ENCODE data around the gene NOX3. TPM values are rescaled to one million over a fixed set of nuclear protein-coding genes. Genes with fewer than 3 reads are reported as not detected.

The NOX3 gene
- total RNA-seq, 2 donors from 2014 or later = not detected

GRCh38 chr6:155439376-155439775 is 16.3 kb downstream of the NOX3 start:
- Mint-ChIP-seq H3K9me3 (no peaks in the 10 kb centered on the region), H3K4me1 (ENCODE audit: low read depth) (peaks cover 10% of the 10 kb centered on the region), H3K27ac (no peak overlapping the region), H3K36me3 (ENCODE audit: insufficient read depth in 2 of 2) (no peaks in the 10 kb centered on the region), H3K27me3 (ENCODE audit: low read depth) (no peaks in the 10 kb centered on the region), H3K4me3 (no peak overlapping the region)
- ATAC-seq (replicated peaks in 1 of 2) (no peak), DNase-seq (no peak)

GRCh38 chr6:155436981-155437749 is 18.5 kb downstream of the NOX3 start:
- Mint-ChIP-seq H3K27ac (no peak overlapping the region), H3K27me3 (ENCODE audit: low read depth) (no peaks in the 10 kb centered on the region), H3K36me3 (ENCODE audit: insufficient read depth in 2 of 2) (no peaks in the 10 kb centered on the region), H3K4me3 (no peak overlapping the region), H3K4me1 (ENCODE audit: low read depth) (peaks cover 10% of the 10 kb centered on the region), H3K9me3 (peaks cover 0 to 3% of the 10 kb centered on the region in 2 donors)
- ATAC-seq (replicated peaks in 1 of 2) (no peak), DNase-seq (no peak)

- Mint-ChIP-seq H3K4me1 (ENCODE audit: low read depth) (peaks cover 11% of the 10 kb centered on the region), H3K27ac (no peak overlapping the region), H3K9me3 (peaks cover 0 to 3% of the 10 kb centered on the region in 2 donors), H3K27me3 (ENCODE audit: low read depth) (no peaks in the 10 kb centered on the region), H3K36me3 (ENCODE audit: insufficient read depth in 2 of 2) (no peaks in the 10 kb centered on the region), H3K4me3 (no peak overlapping the region)
- DNase-seq (no peak), ATAC-seq (replicated peaks in 1 of 2) (no peak)
These were observed 20.7 kb downstream of the NOX3 start for GRCh38 chr6:155434829-155435423.

GRCh38 chr6:155434096-155434495 is 21.5 kb downstream of the NOX3 start:
- Mint-ChIP-seq H3K4me1 (ENCODE audit: low read depth) (peaks cover 11% of the 10 kb centered on the region), H3K27me3 (ENCODE audit: low read depth) (no peaks in the 10 kb centered on the region), H3K36me3 (ENCODE audit: insufficient read depth in 2 of 2) (no peaks in the 10 kb centered on the region), H3K4me3 (no peak overlapping the region), H3K27ac (no peak overlapping the region), H3K9me3 (peaks cover 0 to 3% of the 10 kb centered on the region in 2 donors)
- ATAC-seq (replicated peaks in 1 of 2) = no peak
- DNase-seq = no peak

- H3K4me3 Mint-ChIP-seq = no peak overlapping the region
- DNase-seq (no peak), ATAC-seq (replicated peaks in 1 of 2) (peak; percentile 51 to 81)
- H3K27me3 Mint-ChIP-seq (ENCODE audit: low read depth) = no peaks in the 10 kb centered on the region
- peaks cover 0 to 3% of the 10 kb centered on the region in 2 donors for H3K9me3 Mint-ChIP-seq
- H3K36me3 Mint-ChIP-seq (ENCODE audit: insufficient read depth in 2 of 2) = no peaks in the 10 kb centered on the region
- H3K27ac Mint-ChIP-seq = peak overlapping the region; percentile 6
- peaks cover 11% of the 10 kb centered on the region for H3K4me1 Mint-ChIP-seq (ENCODE audit: low read depth)
These were observed 23.3 kb downstream of the NOX3 start for GRCh38 chr6:155432293-155432692.

GRCh38 chr6:155429321-155429893 is 26.2 kb downstream of the NOX3 start:
- H3K4me1 Mint-ChIP-seq (ENCODE audit: low read depth) = peaks cover 12% of the 10 kb centered on the region
- peaks cover 0 to 3% of the 10 kb centered on the region in 2 donors for H3K9me3 Mint-ChIP-seq
- ATAC-seq (replicated peaks in 1 of 2) (no peak), DNase-seq (no peak)
- no peak overlapping the region for H3K27ac Mint-ChIP-seq
- no peaks in the 10 kb centered on the region for H3K36me3 Mint-ChIP-seq (ENCODE audit: insufficient read depth in 2 of 2)
- H3K27me3 Mint-ChIP-seq (ENCODE audit: low read depth) = no peaks in the 10 kb centered on the region
- no peak overlapping the region for H3K4me3 Mint-ChIP-seq

GRCh38 chr6:155426408-155426945 is 29.2 kb downstream of the NOX3 start:
- ATAC-seq (replicated peaks in 1 of 2) = no peak
- H3K4me3 Mint-ChIP-seq = no peak overlapping the region
- H3K4me1 Mint-ChIP-seq (ENCODE audit: low read depth) = peaks cover 19% of the 10 kb centered on the region
- no peaks in the 10 kb centered on the region for H3K9me3 Mint-ChIP-seq
- no peaks in the 10 kb centered on the region for H3K36me3 Mint-ChIP-seq (ENCODE audit: insufficient read depth in 2 of 2)
- H3K27me3 Mint-ChIP-seq (ENCODE audit: low read depth) = no peaks in the 10 kb centered on the region
- DNase-seq = no peak
- no peak overlapping the region for H3K27ac Mint-ChIP-seq

GRCh38 chr6:155424181-155424580 is 31.5 kb downstream of the NOX3 start:
- H3K27me3 Mint-ChIP-seq (ENCODE audit: low read depth) = no peaks in the 10 kb centered on the region

GRCh38 chr6:155422635-155423034 is 33.0 kb downstream of the NOX3 start:
- H3K9me3 Mint-ChIP-seq = no peaks in the 10 kb centered on the region
- no peak for ATAC-seq (replicated peaks in 1 of 2)
- no peak overlapping the region for H3K27ac Mint-ChIP-seq
- no peaks in the 10 kb centered on the region for H3K36me3 Mint-ChIP-seq (ENCODE audit: insufficient read depth in 2 of 2)
- no peak overlapping the region for H3K4me3 Mint-ChIP-seq
- H3K27me3 Mint-ChIP-seq (ENCODE audit: low read depth) = no peaks in the 10 kb centered on the region
- DNase-seq = no peak
- H3K4me1 Mint-ChIP-seq (ENCODE audit: low read depth) = peaks cover 55% of the 10 kb centered on the region

More at GRCh38 chr6:155424181-155424580, 31.5 kb downstream of the NOX3 start:
- H3K9me3 Mint-ChIP-seq = no peaks in the 10 kb centered on the region
- ATAC-seq (replicated peaks in 1 of 2) (no peak), DNase-seq (no peak)
- no peaks in the 10 kb centered on the region for H3K36me3 Mint-ChIP-seq (ENCODE audit: insufficient read depth in 2 of 2)
- H3K4me1 Mint-ChIP-seq (ENCODE audit: low read depth) = peaks cover 39% of the 10 kb centered on the region
- H3K27ac Mint-ChIP-seq = no peak overlapping the region
- H3K4me3 Mint-ChIP-seq = no peak overlapping the region

- DNase-seq = no peak
- Mint-ChIP-seq H3K36me3 (ENCODE audit: insufficient read depth in 2 of 2) (no peaks in the 10 kb centered on the region), H3K27ac (peak overlapping the region; percentile 87), H3K27me3 (ENCODE audit: low read depth) (no peaks in the 10 kb centered on the region), H3K4me3 (peak overlapping the region; percentile 60 to 66), H3K4me1 (ENCODE audit: low read depth) (peaks cover 57% of the 10 kb centered on the region), H3K9me3 (no peaks in the 10 kb centered on the region)
- ATAC-seq (replicated peaks in 1 of 2) = no peak
These were observed 35.1 kb downstream of the NOX3 start for GRCh38 chr6:155420492-155420891.

GRCh38 chr6:155419161-155419560 is 36.5 kb downstream of the NOX3 start:
- H3K27ac Mint-ChIP-seq = peak overlapping the region; percentile 98
- DNase-seq (peak in 1 of 2 donors; percentile 7), ATAC-seq (replicated peaks in 1 of 2) (no peak)
- no peaks in the 10 kb centered on the region for H3K27me3 Mint-ChIP-seq (ENCODE audit: low read depth)
- peaks cover 55% of the 10 kb centered on the region for H3K4me1 Mint-ChIP-seq (ENCODE audit: low read depth)
- peak overlapping the region; percentile 79 to 84 for H3K4me3 Mint-ChIP-seq
- no peaks in the 10 kb centered on the region for H3K36me3 Mint-ChIP-seq (ENCODE audit: insufficient read depth in 2 of 2)
- H3K9me3 Mint-ChIP-seq = no peaks in the 10 kb centered on the region

GRCh38 chr6:155418017-155418761 is 37.5 kb downstream of the NOX3 start:
- ATAC-seq (replicated peaks in 1 of 2) = peak; percentile 82
- peak; percentile 57 to 62 for DNase-seq
- Mint-ChIP-seq H3K9me3 (no peaks in the 10 kb centered on the region), H3K27me3 (ENCODE audit: low read depth) (no peaks in the 10 kb centered on the region), H3K4me3 (peak overlapping the region; percentile 79 to 84), H3K27ac (peak overlapping the region; percentile 98), H3K36me3 (ENCODE audit: insufficient read depth in 2 of 2) (no peaks in the 10 kb centered on the region), H3K4me1 (ENCODE audit: low read depth) (peaks cover 51% of the 10 kb centered on the region)

- Mint-ChIP-seq H3K4me3 (peak overlapping the region; percentile 79 to 84), H3K36me3 (ENCODE audit: insufficient read depth in 2 of 2) (no peaks in the 10 kb centered on the region), H3K9me3 (no peaks in the 10 kb centered on the region), H3K27ac (peak overlapping the region; percentile 98), H3K4me1 (ENCODE audit: low read depth) (peaks cover 51% of the 10 kb centered on the region), H3K27me3 (ENCODE audit: low read depth) (no peaks in the 10 kb centered on the region)
- ATAC-seq (replicated peaks in 1 of 2) = no peak
- DNase-seq = no peak
These were observed 38.2 kb downstream of the NOX3 start for GRCh38 chr6:155417454-155417853.

Data from activated T-cell treated with anti-CD3 and anti-CD28 coated beads, Interleukin-2, amount 50 U/mL, for 72 hours (primary cell).